Islet of Langerhans (tissue), 1 donor: ENCODE data around the gene VN1R2.
"Not testable (repeated sequence)": the region's sequence is repeated elsewhere in the genome, so short reads cannot be mapped to it uniquely, and the experiment has no call there.

Source experiments
- FAIRE-seq: peaks from one replicate; lab custom pipeline; 2011; peaks lifted over from hg19 to GRCh38; lab: Jason Lieb, UNC

VN1R2 gene

GRCh38 chr19:53257715-53258342 lies at the start of gene VN1R2:
VN1R2 (plus strand) TSS chr19:53258292; CDS start chr19:53258376, 84 bp downstream.
- not testable (repeated sequence) for FAIRE-seq

GRCh38 chr19:53211554-53211953 lies 46.5 kb upstream of the VN1R2 start:
- FAIRE-seq: not testable (repeated sequence)

- FAIRE-seq: no peak
Measured at GRCh38 chr19:53212703-53213320, 45.3 kb upstream of the VN1R2 start.

GRCh38 chr19:53222716-53223115 lies 35.4 kb upstream of the VN1R2 start:
- FAIRE-seq: not testable (repeated sequence)

- FAIRE-seq: no peak
Measured at GRCh38 chr19:53224606-53225005, 33.5 kb upstream of the VN1R2 start.

- no peak for FAIRE-seq
Measured at GRCh38 chr19:53237114-53237777, 20.8 kb upstream of the VN1R2 start.

- no peak for FAIRE-seq
Measured at GRCh38 chr19:53246498-53246897, 11.6 kb upstream of the VN1R2 start.

GRCh38 chr19:53254411-53255341 lies 3.4 kb upstream of the VN1R2 start, which contains the start of gene ZNF677:
ZNF677 (minus strand) TSS chr19:53254873; CDS start chr19:53251550, 3,323 bp downstream.
- no peak for FAIRE-seq

GRCh38 chr19:53267623-53268022 lies 9.5 kb downstream of the VN1R2 start, which contains the start of gene VN1R4:
VN1R4 (minus strand) TSS chr19:53267723; CDS start chr19:53267665, 58 bp downstream.
- FAIRE-seq: not testable (repeated sequence)

- not testable (repeated sequence) for FAIRE-seq
Measured at GRCh38 chr19:53269861-53270260, 11.8 kb downstream of the VN1R2 start.

- no peak for FAIRE-seq
Measured at GRCh38 chr19:53272044-53272443, 14.0 kb downstream of the VN1R2 start.

GRCh38 chr19:53275480-53275879 lies 17.4 kb downstream of the VN1R2 start:
- FAIRE-seq: no peak

- FAIRE-seq: not testable (repeated sequence)
Measured at GRCh38 chr19:53281947-53282346, 23.9 kb downstream of the VN1R2 start.

- no peak for FAIRE-seq
Measured at GRCh38 chr19:53285087-53285486, 27.0 kb downstream of the VN1R2 start.

- no peak for FAIRE-seq
Measured at GRCh38 chr19:53290758-53291549, 32.9 kb downstream of the VN1R2 start.

- FAIRE-seq: no peak
Measured at GRCh38 chr19:53294786-53295441, 36.8 kb downstream of the VN1R2 start.

GRCh38 chr19:53301341-53301740 lies 43.2 kb downstream of the VN1R2 start:
- FAIRE-seq: not testable (repeated sequence)

- FAIRE-seq: no peak
Measured at GRCh38 chr19:53308339-53308811, 50.3 kb downstream of the VN1R2 start.
